ENCODE data around the gene R3HDML.
"Not testable (repeated sequence)": the region's sequence is repeated elsewhere in the genome, so short reads cannot be mapped to it uniquely, and the experiment has no call there.

R3HDML gene, protein sequence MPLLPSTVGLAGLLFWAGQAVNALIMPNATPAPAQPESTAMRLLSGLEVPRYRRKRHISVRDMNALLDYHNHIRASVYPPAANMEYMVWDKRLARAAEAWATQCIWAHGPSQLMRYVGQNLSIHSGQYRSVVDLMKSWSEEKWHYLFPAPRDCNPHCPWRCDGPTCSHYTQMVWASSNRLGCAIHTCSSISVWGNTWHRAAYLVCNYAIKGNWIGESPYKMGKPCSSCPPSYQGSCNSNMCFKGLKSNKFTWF

GRCh38 chr20:44336725-44337380, at the start of gene R3HDML:
TSS of gene R3HDML (plus strand) at chr20:44337043. CDS start at chr20:44337158, 115 bp downstream.
- DNase-seq (ENCODE audit: low read depth in 2 of 2), result no peak

DNA sequence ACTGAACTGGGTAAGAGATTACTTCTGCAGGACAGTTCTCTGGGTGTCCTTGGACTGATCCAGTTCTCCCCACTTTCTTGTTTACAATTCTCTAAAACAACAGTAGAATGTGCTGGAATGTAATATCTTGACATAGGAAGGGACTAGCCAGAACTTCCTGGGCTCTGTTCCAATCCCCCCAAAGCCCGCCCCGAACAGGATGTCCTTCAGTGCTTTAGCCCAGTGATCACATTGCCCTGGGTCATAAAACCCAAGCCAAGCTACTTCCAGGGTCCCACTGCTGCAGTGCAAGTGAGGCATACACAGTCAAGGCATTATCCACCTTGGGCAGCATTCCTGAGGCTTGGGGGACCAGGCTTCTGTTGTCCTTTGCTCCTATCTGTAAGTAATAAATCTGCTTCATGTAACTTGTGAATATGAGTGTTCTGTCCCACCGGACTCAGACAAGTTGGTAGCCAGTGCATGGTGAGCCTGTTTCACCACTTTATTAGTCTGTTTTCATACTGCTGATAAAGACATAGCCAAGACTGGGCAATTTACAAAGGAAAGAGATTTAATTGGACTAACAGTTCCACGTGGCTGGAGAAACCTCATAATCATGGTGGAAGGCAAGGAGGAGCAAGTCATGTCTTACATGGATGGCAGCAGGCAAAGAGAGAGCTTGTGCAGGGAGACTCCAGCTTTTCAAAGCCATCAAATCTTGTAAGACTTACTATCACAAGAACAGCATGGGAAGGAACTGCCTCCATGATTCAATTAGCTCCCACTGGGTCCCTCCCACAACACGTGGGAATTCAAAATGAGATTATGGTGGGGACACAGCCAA, 49.4 kb upstream of the R3HDML start:
- no peak for DNase-seq (ENCODE audit: low read depth in 2 of 2)

DNA sequence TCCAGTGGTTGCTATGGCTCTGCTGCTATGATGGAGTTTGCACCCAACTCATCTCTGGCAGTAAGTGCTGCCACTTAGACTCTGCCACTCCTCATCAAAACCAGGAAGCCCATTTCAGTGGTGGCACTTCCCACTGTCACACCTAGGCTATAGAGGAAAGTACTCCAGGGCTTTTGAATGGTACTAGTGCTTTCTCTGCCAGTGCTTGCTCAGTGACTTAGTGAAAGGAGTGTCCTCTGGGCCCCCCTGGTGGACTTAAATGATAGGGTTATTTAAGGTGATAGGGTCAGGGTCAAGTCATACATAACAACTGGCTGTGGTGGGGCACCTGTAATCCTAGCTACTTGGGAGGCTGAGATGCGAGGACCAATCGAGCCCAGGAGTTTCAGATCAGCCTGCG, 48.6 kb upstream of the R3HDML start:
- no peak for DNase-seq (ENCODE audit: low read depth in 2 of 2)

DNA sequence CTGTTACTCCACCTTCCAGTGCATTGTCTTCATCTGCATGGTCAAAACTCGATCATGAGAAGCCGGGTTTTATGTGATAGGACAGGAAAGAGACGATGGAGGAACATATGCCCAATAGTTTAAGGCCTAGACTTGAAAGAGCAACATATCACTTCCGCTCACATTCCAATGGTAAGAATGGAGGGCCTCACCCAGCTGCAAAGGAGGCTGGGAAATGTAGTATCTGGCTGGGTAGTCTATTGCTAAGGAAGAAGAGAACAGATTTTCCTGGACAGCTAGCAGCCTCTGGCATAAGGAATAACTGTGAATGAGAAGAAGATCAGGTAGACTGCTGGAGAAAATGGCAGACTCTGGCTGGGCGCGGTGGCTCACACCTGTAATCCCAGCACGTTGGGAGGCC, 45.1 kb upstream of the R3HDML start:
- DNase-seq (ENCODE audit: low read depth in 2 of 2), result no peak

- DNase-seq (ENCODE audit: low read depth in 2 of 2), result no peak
Measured at GRCh38 chr20:44296011-44296410, 40.8 kb upstream of the R3HDML start.

- no peak for DNase-seq (ENCODE audit: low read depth in 2 of 2)
Measured at GRCh38 chr20:44297721-44298120, 39.1 kb upstream of the R3HDML start.

DNA sequence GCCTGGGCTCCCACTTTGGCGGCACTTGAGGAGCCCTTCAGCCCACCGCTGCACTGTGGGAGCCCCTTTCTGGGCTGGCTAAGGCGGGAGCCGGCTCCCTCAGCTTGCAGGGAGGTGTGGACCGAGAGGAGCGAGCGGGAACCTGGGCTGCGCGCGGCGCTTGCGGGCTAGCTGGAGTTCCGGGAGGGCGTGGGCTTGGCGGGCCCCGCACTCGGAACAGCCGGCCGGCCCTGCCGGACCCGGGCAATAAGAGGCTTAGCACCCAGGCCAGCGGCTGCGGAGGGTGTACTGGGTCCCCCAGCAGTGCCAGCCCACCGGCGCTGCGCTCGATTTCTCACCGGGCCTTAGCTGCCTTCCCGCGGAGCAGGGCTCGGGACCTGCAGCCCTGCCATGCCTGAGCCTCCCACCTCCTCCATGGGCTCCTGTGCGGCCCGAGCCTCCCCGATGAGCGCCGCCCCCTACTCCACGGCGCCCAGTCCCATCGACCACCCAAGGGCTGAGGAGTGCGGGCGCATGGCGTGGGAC, 37.8 kb upstream of the R3HDML start:
- not testable (repeated sequence) for DNase-seq (ENCODE audit: low read depth in 2 of 2)

GRCh38 chr20:44301285-44301684, 35.6 kb upstream of the R3HDML start:
- no peak for DNase-seq (ENCODE audit: low read depth in 2 of 2)

DNA sequence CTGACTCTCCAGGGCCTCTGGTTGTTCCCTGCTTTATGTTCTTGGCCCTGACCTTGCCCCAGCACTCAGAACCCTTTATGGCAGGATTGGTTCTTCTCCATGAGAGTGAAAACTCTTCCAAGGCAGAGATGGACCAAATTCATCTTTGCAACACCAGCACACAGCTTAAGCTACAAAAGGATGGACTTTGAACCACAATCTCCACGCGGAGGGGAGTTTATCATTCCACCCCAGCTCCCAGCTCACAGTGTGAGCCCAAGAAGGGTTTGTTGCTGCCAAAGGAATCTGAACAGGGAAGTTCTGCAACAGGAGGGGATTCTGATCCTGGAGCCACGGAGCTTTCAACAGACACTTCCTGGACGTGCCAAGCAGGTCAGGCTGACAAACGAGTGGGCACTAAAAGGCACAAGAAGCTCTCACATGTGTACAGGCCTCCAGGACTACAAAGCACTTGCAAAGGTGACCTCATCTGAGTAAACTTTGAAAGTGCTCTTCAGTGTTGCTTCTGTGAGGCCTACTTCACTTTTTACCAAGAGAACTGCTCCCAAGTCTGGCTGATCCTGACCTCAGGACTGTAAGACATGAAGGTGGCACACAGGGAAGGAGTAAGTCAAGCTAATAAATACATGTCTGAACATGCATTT, 34.7 kb upstream of the R3HDML start:
- no peak for DNase-seq (ENCODE audit: low read depth in 2 of 2)

GRCh38 chr20:44302736-44303135, 34.1 kb upstream of the R3HDML start:
- DNase-seq (ENCODE audit: low read depth in 2 of 2), result no peak

DNA sequence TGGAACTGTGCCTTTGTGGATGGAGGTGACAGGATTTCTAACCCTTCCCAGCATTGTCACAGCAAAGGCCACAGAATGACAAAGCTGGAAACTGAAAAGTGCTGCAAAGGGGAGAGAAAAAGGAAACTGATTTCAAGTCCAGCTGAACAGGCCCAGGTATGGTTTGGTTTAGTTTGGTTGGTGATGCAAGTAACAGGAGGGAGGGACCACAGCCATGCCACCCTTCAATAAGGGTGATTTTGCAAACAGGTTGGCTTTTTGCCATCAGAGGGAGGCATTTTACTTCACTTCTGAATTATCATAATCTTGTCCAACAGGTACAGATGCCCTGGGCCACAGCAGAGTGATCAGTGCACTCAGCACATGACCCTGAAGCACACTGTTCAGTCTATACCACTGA, 32.5 kb upstream of the R3HDML start:
- DNase-seq (ENCODE audit: low read depth in 2 of 2), result no peak

- no peak for DNase-seq (ENCODE audit: low read depth in 2 of 2)
Measured at GRCh38 chr20:44306927-44307326, 29.9 kb upstream of the R3HDML start.

DNA sequence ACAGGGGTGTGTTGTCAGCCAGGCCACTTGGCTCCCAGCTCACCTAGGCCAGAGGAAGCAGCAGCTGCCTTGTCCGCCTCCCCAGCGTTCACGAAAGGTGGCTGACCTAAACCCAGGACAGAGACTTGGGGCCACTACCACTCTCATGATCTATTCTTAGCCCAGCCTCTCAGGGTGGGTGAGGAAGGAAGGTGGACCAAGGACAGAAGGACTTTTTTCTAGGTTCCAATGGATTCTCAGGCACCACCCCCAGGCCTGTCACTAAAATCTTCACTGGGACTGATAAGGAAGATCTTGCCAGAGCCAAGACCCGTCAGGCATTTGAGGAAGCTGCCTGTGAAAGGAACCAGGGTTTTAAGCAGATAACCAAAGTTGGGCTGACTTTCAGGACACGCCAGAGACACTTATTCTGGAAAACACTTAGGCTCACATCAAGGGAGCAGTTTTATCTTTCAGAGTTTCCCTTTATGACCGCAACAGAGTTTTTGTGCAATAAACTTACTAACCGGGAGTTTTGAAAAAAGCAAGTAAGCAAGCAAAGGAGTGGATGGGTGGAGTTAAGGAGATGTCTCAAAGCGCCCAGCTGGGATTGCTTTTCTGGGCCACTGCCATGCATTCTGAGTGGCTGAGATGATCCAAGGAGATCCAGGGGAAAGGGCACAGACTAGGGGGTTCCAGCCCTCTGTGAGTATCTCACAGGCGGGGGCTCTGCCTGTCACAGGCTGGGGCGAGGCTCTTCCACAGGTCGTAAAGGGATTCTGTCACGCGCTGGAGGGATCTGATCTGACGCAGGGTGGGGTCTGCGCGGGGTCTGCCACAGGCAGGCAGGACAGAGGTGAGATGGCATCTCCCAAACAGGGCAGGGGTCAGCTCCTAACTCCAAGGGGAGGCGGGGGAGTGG, 26.8 kb upstream of the R3HDML start:
- no peak for DNase-seq (ENCODE audit: low read depth in 2 of 2)

DNA sequence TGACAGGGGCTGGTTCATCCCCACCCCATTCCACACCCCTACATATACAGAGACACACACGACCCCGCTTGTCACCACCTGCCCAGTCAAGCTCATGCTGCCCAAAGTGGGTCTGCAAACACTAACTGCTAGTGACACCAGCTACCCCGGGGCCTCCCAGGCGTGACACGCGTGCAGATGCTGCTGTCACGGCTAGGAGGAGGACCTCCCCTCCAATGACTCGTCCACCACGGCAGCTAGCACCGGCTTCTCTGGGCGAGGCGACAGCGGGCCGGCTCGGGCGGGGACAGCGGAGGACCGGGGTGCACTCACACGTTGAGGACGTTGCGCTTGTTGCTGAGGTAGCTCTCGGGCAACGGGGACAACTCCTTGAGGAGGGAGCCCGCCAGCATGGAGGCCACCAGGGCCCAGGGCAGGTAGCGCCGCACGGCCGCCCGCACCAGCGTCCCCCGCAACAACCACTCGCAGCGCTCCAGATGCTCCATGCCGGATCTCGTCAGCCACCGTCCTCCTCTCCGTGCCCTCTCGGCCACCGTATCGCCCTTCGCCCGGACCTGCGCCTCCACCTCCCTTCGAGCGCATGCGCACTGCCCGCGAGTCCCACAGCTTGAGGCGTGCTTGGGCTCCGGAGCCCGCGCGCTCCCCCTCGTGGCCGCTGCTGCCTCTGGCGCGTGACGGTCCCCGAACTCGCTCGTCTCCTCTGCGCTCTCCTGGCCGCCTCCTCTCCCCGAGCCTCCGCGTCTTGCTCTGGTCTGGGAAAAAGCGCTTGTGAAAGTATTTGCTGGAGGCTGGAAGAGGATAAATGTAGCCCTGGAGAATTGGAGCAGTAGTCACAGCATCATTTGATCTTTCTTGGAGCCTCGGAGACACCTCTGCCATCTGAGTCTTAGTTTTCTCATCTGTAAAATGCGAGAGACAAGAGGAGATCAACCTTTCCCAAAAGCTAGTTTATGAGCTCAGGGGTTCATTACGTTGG, 25.9 kb upstream of the R3HDML start, which contains the start of gene FITM2:
FITM2 (minus strand) TSS at position 539 of the 976 bp plus-strand sequence; CDS start at position 485, 54 bp downstream.
- peak; percentile 98 for DNase-seq (ENCODE audit: low read depth in 2 of 2)

DNA sequence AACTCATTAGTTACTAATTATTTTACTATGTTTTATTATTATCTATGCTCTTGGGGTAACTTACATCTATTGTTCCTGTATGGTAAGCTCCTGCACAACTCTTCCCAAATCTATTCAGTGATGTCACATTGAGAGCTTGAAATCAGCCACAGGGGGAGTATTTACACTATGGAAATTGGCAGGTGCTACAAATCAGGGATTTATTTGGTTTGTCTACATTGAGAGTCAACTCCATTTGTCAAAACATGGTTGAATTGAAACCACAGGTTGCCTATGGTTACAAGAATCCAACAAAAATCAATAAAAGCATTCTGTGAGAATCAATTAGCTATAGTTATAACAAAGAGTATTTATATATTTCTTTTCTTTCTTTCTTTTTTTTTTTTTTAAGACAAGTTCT, 22.0 kb upstream of the R3HDML start:
- no peak for DNase-seq (ENCODE audit: low read depth in 2 of 2)

DNA sequence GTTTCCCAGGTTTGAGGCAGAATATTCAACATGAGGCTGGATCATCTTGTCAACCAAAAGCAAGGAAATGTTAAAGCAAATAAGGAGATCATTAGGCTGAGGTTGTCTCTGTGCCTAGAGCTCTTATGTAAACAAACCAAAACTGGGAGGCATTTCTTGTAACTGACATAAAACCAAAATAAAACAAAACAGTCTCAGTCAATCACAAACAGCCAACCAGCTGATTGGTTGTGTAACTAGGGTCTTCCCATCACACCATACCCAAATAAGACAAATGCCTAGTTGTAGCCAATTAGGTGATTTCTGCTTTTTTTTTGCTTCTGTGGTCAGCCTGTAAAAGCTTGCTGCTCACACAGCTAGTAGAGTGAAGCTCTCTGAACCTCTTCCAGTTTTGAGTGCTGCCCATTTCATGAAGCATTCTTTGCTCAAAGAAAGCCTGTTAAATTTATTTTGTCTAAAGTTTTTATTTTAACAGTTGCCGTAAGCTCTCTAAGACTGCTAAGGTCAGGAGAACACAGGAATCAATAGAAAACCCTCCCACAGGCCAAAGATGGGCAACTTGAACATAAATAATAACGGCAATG, 16.9 kb upstream of the R3HDML start:
- no peak for DNase-seq (ENCODE audit: low read depth in 2 of 2)

- DNase-seq (ENCODE audit: low read depth in 2 of 2), result no peak
Measured at GRCh38 chr20:44324343-44324742, 12.5 kb upstream of the R3HDML start.

DNA sequence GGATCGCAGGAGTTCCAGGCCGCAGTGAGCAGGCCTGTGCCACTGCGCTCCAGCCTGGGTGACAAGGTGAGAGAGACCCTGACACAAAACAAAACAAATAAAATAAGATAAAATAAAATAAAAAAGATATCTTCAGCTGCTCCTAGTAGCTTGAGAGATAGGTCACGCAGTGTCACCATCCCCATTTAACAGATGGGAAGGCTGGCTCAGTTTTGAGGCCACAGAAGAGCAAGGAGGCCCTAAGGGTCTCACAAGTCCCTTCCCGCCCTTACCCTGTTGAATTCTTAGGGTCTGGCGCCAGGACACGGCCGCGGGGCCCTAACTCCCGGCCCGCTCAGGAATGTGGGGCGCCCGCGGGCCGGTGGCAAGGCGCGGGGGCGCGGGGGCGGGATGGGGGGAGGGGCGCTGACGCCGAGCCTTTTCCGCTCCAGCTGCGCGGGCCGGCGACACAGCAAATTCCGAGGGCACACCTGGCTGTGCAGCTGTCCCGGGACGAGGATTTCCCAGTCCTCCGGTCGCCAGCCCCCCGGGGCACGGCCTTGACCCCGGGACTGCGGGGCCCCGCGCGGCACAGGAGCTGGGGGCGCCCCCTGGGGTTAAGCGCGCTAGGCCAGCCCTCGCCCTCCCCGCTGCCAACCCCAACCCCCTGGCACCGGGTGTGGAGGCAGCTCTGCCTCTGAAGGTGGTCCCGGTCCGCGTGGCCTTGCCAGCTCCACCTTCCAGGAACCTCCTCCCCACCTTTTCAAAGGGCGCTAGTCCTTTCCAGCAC, 10.3 kb upstream of the R3HDML start:
- peak in 1 of 2 donors; percentile 22 for DNase-seq (ENCODE audit: low read depth in 2 of 2)
